HG03097 (cell line): ENCODE measurements around the gene RTKN.
"Not testable (repeated sequence)": the region's sequence is repeated elsewhere in the genome, so short reads cannot be mapped to it uniquely, and the experiment has no call there.

ENCODE experiments used
- ATAC-seq: cut with Tn5 transposase; IDR thresholded peaks from one replicate; pipeline ENCODE4 v1.9.1; 2021; ENCODE audit not compliant: unreplicated experiment, low FRiP score

Gene RTKN, protein sequence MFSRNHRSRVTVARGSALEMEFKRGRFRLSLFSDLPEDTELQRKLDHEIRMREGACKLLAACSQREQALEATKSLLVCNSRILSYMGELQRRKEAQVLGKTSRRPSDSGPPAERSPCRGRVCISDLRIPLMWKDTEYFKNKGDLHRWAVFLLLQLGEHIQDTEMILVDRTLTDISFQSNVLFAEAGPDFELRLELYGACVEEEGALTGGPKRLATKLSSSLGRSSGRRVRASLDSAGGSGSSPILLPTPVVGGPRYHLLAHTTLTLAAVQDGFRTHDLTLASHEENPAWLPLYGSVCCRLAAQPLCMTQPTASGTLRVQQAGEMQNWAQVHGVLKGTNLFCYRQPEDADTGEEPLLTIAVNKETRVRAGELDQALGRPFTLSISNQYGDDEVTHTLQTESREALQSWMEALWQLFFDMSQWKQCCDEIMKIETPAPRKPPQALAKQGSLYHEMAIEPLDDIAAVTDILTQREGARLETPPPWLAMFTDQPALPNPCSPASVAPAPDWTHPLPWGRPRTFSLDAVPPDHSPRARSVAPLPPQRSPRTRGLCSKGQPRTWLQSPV

GRCh38 chr2:74441690-74442482, at the start of gene RTKN:
Gene RTKN, minus strand, starts transcription at chr2:74441937. Its CDS starts 121 bp downstream, at chr2:74441816.
- ATAC-seq, result no peak

GRCh38 chr2:74489906-74490305, 48.2 kb upstream of the RTKN start:
- no peak for ATAC-seq

GRCh38 chr2:74488643-74489481, 47.1 kb upstream of the RTKN start:
- ATAC-seq, result no peak

GRCh38 chr2:74486141-74486540, 44.4 kb upstream of the RTKN start:
- ATAC-seq, result no peak

- ATAC-seq, result not testable (repeated sequence)
Observed at GRCh38 chr2:74483675-74484164, 42.0 kb upstream of the RTKN start.

DNA sequence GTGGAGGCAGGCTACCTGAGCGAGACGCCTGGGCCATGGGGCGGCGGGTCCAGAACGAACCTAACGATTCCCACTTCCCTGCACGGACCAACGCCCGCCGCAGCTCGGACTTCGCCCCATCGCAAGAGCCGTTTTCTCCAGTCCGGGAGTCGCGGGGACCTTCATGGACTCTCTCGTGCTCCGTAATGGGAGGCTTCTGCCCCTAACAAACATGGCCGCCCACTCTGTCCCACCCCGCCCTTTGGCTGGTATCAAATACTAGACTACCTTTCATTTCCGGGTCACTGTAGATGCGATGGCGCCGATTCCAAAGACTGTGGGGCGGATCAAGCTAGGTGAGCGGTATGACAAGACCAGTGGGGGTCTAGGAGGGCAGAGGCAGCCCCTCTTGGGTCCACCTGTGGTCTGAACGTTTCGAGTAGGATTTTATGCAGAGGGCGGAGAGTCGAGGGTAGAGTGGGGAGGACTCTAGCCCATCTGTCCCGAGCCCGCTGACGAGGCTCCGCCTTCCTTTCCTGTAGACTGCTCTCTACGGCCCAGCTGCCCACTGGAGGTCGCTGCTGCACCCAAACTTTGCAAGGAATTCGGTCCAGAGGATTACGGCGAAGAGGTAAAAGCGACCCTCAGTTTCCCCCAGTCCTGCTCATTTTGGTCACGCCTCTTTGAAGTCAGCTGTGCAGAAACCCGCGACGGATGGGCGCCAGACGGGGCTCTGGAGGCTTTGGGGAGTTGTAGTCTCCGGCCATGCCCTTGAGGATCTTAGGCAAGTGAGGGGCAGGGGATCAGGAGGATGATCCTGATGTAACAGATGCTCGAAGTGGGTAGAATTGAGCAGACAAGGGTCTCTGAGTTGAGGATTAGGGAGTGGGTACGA, 41.3 kb upstream of the RTKN start, which contains the start of the genes CCDC142 and TTC31:
Gene CCDC142, minus strand, starts transcription at position 198 of the 874 bp plus-strand sequence. Its CDS starts 161 bp downstream, at position 37.
Gene TTC31, plus strand, starts transcription at position 281 of the 874 bp plus-strand sequence. Its CDS starts 15 bp downstream, at position 296.
- peak; percentile 84 for ATAC-seq

- ATAC-seq, result peak; percentile 43
Observed at GRCh38 chr2:74481961-74482800, 40.4 kb upstream of the RTKN start.

DNA sequence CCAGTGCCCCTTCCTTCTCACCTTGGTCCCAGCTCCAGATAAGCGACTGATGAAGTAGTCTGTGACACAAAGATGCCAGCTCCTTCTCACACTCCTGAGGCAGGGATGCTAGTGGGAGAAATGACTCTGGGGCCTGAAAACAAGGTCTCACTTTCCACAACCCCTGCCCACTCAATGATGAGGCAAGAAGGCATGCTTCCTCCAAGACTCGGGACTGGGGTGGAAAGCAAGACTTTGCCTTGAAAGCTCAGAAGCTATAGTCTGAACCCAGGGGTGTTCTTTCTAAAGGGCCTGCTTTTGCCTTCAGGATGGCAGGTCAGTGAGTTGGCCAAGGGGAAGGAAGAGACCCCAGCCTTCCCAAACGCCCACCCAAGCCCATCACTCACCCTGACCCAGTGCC, 39.7 kb upstream of the RTKN start:
- ATAC-seq, result no peak

GRCh38 chr2:74474899-74475298, 33.2 kb upstream of the RTKN start:
- no peak for ATAC-seq

GRCh38 chr2:74474481-74474880, 32.7 kb upstream of the RTKN start:
- ATAC-seq, result no peak

DNA sequence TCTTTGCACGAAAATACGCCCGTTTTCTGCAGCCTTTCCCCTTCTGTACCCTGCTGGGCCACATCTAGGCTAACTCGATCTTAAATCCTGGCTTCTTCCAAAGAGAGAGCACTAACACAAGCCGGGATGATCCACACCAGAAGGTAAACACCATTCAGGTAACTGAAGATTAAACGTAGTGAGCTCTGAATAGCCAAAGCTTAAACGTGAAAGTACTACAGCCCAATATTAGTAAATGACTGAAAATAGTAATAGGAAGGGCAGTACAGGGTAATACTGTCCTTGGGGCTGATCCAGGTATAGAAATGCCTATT, 31.2 kb upstream of the RTKN start:
- peak; percentile 8 for ATAC-seq

- peak; percentile 73 for ATAC-seq
Observed at GRCh38 chr2:74472086-74472944, 30.6 kb upstream of the RTKN start, which contains the start of gene MRPL53. Gene MRPL53, minus strand, starts transcription at chr2:74472680. Its CDS starts 20 bp downstream, at chr2:74472660.

DNA sequence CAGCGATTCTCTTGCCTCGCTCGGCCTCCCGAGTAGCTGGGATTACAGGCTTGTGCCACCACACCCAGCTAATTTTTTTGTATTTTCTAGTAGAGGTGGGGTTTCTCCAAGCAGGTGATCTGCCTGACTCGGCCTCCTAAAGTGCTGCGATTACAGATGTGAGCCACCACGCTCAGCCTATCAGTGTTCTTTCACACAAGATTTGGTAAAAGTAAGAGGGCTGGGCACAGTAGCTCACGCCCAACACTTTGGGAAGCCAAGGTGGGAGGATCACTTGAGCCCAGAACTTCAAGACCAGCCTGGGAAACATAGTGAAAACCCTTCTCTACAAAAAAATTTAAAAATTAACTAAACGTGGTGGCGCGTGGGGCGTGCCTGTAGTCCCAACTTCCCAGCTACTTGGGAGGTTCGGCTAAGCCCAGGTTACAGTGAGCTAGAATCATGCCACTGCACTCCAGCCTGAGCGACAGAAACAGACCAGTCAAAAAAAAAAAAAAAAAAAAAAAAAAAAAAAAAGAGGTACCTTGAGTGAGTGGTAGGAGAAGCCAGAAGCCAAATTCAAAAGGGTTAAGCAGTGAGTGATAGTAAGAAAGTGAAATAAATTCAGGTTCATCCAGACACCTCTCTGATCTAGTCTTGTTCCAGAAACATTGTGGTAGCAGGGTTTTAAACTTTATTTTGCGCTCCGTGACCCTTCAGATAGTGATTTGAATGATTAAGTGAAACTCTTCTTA, 29.8 kb upstream of the RTKN start:
- ATAC-seq, result no peak

- not testable (repeated sequence) for ATAC-seq
Observed at GRCh38 chr2:74470742-74471141, 29.0 kb upstream of the RTKN start.

DNA sequence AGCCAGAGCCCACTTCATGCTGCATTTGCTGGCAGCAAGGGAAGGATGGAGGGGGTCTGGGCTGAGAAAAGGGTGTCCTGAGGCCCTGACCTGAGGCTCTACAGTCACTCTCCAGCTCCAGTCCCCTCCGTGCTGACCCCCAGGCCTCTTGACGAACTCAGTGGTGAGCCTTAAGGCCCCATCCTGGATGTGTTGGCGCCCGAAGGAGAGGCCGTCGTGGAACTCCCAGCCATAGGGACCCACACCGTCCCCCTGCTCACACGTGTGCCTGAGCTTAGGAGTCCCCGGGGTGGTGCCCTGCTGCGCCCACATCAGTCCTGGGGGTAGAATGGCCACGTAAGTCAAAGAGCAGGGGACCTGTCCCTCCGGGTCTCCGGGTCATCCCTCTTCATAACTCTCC, 22.7 kb upstream of the RTKN start:
- ATAC-seq, result no peak

DNA sequence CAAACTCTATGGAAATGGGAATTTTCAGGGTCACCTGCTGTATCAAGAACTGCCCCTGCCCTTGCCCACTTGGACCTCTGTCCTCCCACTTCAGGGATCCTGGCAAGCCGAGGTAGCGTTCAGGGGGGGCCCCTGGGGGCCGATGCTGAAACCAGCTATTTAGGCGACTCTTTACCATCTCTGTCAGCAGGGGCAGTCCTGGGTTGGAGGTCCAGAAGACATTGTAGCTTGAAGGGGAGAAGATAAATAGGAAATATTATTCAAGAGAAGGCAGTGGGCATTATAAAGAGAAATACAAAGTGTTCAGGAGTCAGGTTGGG, 21.0 kb upstream of the RTKN start:
- ATAC-seq, result no peak
